Caco-2 (cell line): Measurements from ENCODE around the gene GRK1. TPM values are rescaled to one million over a fixed set of nuclear protein-coding genes. Genes with fewer than 3 reads are reported as not detected.

ENCODE experiments used
- BruUV-seq: library from RNA; stranded (reverse); fragments of 400-500 nt; replicated peaks from 2 replicates; lab custom pipeline; 2021; lab: Mats Ljungman, UMichigan
- CTCF ChIA-PET: fragments of 300-600 bp; sonication (Branson Sonifier 250); formaldehyde crosslinking; loops from one replicate; lab custom pipeline; 2022; ENCODE audit warnings: antibody characterized with exemption; lab: Charles Lee
- POLR2A ChIA-PET: fragments of 300-600 bp; sonication (Branson Sonifier 250); formaldehyde crosslinking; loops from one replicate; lab custom pipeline; 2022; ENCODE audit warnings: antibody characterized with exemption; lab: Charles Lee
- DNase-seq, 2 experiments: peaks; one replicate each; pipeline versions ENCODE4 v3.0.0 to v3.0.0-alpha.2; 2020 to 2022
- H3K27me3 ChIP-seq: replicated peaks from 2 replicates; pipeline ENCODE4 v1.6.0; 2011; ENCODE audit warnings: low read length; ENCODE audit not compliant: control insufficient read depth, insufficient read depth
- H3K36me3 ChIP-seq: 2 replicates; pipeline ENCODE4 v1.5.1; 2011; ENCODE audit warnings: low read length; ENCODE audit not compliant: control insufficient read depth, insufficient read depth
- H3K4me1 ChIP-seq: fragments of 250-450 bp; sonication (Bioruptor Pico); 2 replicates; pipeline ENCODE4 v1.5.1; 2020; ENCODE audit warnings: mild to moderate bottlenecking
- H3K4me3 ChIP-seq: 2 replicates; pipeline ENCODE4 v1.5.1; 2011; ENCODE audit warnings: low read depth, mild to moderate bottlenecking, control low read depth, low read length
- H3K9me3 ChIP-seq: fragments of 250-450 bp; sonication (Bioruptor Pico); 2 replicates; pipeline ENCODE4 v1.5.1; 2020; ENCODE audit warnings: mild to moderate bottlenecking, moderate library complexity
- H3K27ac Mint-ChIP-seq: one replicate; pipeline ENCODE4 v1.8.0; 2022; ENCODE audit warnings: mixed read lengths; ENCODE audit not compliant: unreplicated experiment
- H3K27me3 Mint-ChIP-seq: one replicate; pipeline ENCODE4 v1.8.0; 2022; ENCODE audit warnings: mixed read lengths; ENCODE audit not compliant: insufficient read depth, unreplicated experiment
- H3K36me3 Mint-ChIP-seq: one replicate; pipeline ENCODE4 v1.8.0; 2022; ENCODE audit warnings: mild to moderate bottlenecking, mixed read lengths; ENCODE audit not compliant: insufficient read depth, unreplicated experiment
- H3K4me1 Mint-ChIP-seq: one replicate; pipeline ENCODE4 v1.8.0; 2022; ENCODE audit warnings: low read depth, mixed read lengths; ENCODE audit not compliant: unreplicated experiment
- H3K4me3 Mint-ChIP-seq: one replicate; pipeline ENCODE4 v1.8.0; 2022; ENCODE audit warnings: mild to moderate bottlenecking, moderate library complexity, mixed read lengths; ENCODE audit not compliant: unreplicated experiment
- H3K9me3 Mint-ChIP-seq: one replicate; pipeline ENCODE4 v1.8.0; 2022; ENCODE audit warnings: mixed read lengths; ENCODE audit not compliant: unreplicated experiment
- intact Hi-C: fragments of 100-400 bp; cut with micrococcal nuclease; formaldehyde crosslinking; loops from one replicate; pipeline ENCODE4 v1.10.0; 2022; ENCODE audit not compliant: unreplicated experiment
- total RNA-seq: library from RNA; stranded (reverse); gene quantifications from 2 replicates; pipeline ENCODE4 v1.2.3, GENCODE V29; 2022
- TF ChIP-seq, protein P1 (sequence below), 2 experiments: fragments of 200-600 bp in 1 of 2; IDR thresholded peaks; 1 replicate in 1 of 2; 2 replicates in 1 of 2; pipeline versions ENCODE4 v1.5.1 to v1.8.0; 2011 to 2022; ENCODE audit warnings: antibody characterized with exemption in 1 of 2, control low read depth in 1 of 2, inconsistent platforms in 1 of 2, low read depth in 1 of 2, low read length in 1 of 2, mild to moderate bottlenecking in 1 of 2, moderate library complexity in 1 of 2; ENCODE audit not compliant: insufficient read depth in 1 of 2, severe bottlenecking in 1 of 2, unreplicated experiment in 1 of 2

Gene GRK1
- total RNA-seq, 1 experiment from 2014 or later, result not detected

DNA sequence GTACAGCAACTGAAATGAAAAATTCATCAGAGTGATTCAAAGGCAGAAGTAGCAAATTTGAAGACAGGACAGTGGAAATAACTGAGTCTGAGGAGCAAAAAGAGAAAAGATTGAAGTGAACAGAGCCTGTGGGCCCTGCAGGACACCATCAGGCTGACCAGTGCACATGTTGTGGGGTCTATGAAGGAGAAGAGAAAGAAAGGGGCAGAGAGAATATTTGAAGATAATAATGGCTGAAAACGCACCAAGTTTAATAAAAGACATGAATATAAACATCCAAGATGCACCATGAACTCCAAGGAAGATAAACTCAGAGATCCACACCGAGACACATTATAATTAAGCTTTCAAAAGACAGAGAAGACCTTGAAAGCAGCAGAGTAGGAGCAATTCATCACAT lies 24.5 kb upstream of the GRK1 start:
- no peak for DNase-seq
- no peaks in the 10 kb centered on the region; the same call in 1 of the 2 replicates for H3K36me3 ChIP-seq
- H3K27me3 ChIP-seq, result no peaks in the 10 kb centered on the region
- no peaks in the 10 kb centered on the region for H3K27me3 Mint-ChIP-seq
- POLR2A ChIA-PET, result interaction anchor here (0.5 kb wide), 1 partner anchor 19 kb away, joined by 3 read pairs; no protein-coding TSS in a partner anchor
- H3K4me3 ChIP-seq, result no peak overlapping the region
- no peaks in the 10 kb centered on the region for H3K9me3 Mint-ChIP-seq
- H3K9me3 ChIP-seq, result no peaks in the 10 kb centered on the region
- H3K4me1 ChIP-seq, result no peaks in the 10 kb centered on the region
- CTCF ChIA-PET, result no interaction called here
- TF ChIP-seq, protein P1, sequence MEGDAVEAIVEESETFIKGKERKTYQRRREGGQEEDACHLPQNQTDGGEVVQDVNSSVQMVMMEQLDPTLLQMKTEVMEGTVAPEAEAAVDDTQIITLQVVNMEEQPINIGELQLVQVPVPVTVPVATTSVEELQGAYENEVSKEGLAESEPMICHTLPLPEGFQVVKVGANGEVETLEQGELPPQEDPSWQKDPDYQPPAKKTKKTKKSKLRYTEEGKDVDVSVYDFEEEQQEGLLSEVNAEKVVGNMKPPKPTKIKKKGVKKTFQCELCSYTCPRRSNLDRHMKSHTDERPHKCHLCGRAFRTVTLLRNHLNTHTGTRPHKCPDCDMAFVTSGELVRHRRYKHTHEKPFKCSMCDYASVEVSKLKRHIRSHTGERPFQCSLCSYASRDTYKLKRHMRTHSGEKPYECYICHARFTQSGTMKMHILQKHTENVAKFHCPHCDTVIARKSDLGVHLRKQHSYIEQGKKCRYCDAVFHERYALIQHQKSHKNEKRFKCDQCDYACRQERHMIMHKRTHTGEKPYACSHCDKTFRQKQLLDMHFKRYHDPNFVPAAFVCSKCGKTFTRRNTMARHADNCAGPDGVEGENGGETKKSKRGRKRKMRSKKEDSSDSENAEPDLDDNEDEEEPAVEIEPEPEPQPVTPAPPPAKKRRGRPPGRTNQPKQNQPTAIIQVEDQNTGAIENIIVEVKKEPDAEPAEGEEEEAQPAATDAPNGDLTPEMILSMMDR (IDR thresholded peaks at IDR 0.05; ENCODE audit: insufficient read depth in 1 of 2, low read depth in 1 of 2, low read length in 1 of 2, severe bottlenecking in 1 of 2, unreplicated experiment in 1 of 2), result no peak
- H3K4me1 Mint-ChIP-seq, result no peaks in the 10 kb centered on the region
- intact Hi-C loops, result no loop called here
- H3K36me3 Mint-ChIP-seq, result peaks cover 67% of the 10 kb centered on the region
- no TSS peak for BruUV-seq
- no peak overlapping the region for H3K27ac Mint-ChIP-seq
- H3K4me3 Mint-ChIP-seq, result no peak overlapping the region

DNA sequence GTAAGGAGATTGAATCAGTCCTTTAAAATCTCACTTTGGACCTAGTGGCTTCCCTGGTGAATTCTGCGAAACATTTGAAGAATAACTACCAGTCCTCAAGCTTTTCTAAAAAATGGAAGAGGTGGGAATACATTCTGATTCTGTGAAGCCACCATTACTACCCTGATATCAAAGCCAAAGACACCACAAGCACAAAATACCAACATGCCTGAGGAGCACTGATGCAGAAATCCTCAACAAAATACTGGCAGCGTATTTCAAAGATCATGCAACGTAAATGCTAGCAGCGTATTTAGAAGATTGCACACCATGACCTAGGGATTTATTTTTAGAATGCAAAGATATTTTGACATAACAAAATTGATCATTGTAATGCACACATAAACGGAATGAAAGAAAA lies 23.4 kb upstream of the GRK1 start:
- no peaks in the 10 kb centered on the region for H3K4me1 ChIP-seq
- Mint-ChIP-seq H3K36me3 (peaks cover 67% of the 10 kb centered on the region), H3K27ac (no peak overlapping the region), H3K9me3 (no peaks in the 10 kb centered on the region), H3K4me1 (no peaks in the 10 kb centered on the region), H3K27me3 (no peaks in the 10 kb centered on the region), H3K4me3 (no peak overlapping the region)
- H3K36me3 ChIP-seq, result no peaks in the 10 kb centered on the region; the same call in 1 of the 2 replicates
- H3K27me3 ChIP-seq, result no peaks in the 10 kb centered on the region
- DNase-seq, result no peak
- TF ChIP-seq, protein P1 (IDR thresholded peaks at IDR 0.05; ENCODE audit: insufficient read depth in 1 of 2, low read depth in 1 of 2, low read length in 1 of 2, severe bottlenecking in 1 of 2, unreplicated experiment in 1 of 2), result no peak
- ChIA-PET POLR2A (no interaction called here), CTCF (no interaction called here)
- H3K4me3 ChIP-seq, result no peak overlapping the region
- intact Hi-C loops, result no loop called here
- no peaks in the 10 kb centered on the region for H3K9me3 ChIP-seq
- no TSS peak for BruUV-seq

DNA sequence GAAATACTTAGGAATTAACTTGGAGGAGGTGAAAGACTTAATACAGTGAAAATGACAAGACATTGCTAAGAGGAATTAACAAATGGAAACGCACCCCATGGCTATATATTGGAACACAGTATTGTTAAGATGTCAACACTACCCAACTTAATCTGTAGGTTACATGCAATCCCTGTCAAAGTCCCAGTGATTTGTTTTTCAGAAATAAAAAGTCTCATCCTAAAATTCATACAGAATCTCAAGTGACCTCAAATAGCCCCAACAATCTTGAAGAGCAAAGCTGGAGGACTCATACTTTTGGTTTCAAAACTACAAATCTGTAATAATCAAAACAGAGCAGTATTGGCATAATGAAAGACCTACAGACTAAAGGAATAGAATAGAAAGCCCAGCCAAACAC lies 22.2 kb upstream of the GRK1 start:
- H3K4me3 ChIP-seq, result no peak overlapping the region
- H3K9me3 Mint-ChIP-seq, result no peaks in the 10 kb centered on the region
- DNase-seq, result no peak
- POLR2A ChIA-PET, result no interaction called here
- H3K27me3 ChIP-seq, result no peaks in the 10 kb centered on the region
- no peaks in the 10 kb centered on the region for H3K4me1 Mint-ChIP-seq
- H3K9me3 ChIP-seq, result no peaks in the 10 kb centered on the region
- CTCF ChIA-PET, result no interaction called here
- intact Hi-C loops, result no loop called here
- peaks cover 55% of the 10 kb centered on the region for H3K36me3 Mint-ChIP-seq
- H3K4me1 ChIP-seq, result no peaks in the 10 kb centered on the region
- H3K4me3 Mint-ChIP-seq, result no peak overlapping the region
- no peak overlapping the region for H3K27ac Mint-ChIP-seq
- TF ChIP-seq, protein P1 (IDR thresholded peaks at IDR 0.05; ENCODE audit: insufficient read depth in 1 of 2, low read depth in 1 of 2, low read length in 1 of 2, severe bottlenecking in 1 of 2, unreplicated experiment in 1 of 2), result no peak
- no TSS peak for BruUV-seq
- no peaks in the 10 kb centered on the region for H3K27me3 Mint-ChIP-seq
- no peaks in the 10 kb centered on the region; the same call in 1 of the 2 replicates for H3K36me3 ChIP-seq
